NCI-H2171 (cell line): ENCODE measurements around the gene OLAH.

Experiments
- DNase-seq: peaks from one replicate; lab custom pipeline; 2025; lab: John Stamatoyannopoulos, UW

The OLAH gene

DNA sequence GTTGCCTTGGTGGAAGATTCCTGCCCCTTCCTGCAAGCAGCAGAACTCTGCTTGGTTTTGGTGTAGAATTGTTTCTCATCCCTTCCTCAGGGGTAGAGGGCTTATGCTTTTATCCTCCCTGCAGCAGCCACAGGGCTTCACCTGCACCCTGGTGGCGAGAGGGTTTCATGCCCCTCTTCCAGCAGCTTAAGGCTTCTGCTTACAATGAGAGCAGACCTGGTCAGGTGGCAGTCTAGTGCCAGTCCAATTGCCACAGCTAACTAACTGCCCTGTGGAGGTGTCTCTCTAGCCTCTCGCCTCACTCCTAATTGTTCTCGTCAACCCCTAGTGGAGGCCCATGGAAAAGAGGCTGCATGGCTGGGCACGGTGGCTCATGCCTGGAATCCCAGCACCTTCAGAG lies 25.5 kb downstream of the OLAH start:
- DNase-seq, result no peak

DNA sequence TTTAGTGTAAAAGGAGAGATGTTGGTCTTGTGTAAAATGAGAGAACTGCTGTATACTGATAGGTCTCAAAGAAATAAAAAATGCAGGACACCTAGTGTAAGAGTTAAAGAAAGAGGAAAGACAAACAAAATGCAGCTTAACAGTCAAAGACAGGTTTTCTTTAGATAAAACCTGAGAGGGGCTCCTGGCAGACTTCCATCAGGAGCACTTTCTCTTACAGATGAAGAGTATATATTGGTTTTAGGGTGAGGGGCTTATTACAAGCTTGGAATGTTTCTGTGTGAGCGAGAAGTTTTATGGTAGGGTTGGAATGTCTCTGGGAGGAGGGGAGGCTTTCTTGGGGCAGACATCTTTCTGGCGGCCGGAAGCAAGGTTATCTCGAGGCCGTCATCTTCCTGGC lies 28.6 kb downstream of the OLAH start:
- no peak for DNase-seq

DNA sequence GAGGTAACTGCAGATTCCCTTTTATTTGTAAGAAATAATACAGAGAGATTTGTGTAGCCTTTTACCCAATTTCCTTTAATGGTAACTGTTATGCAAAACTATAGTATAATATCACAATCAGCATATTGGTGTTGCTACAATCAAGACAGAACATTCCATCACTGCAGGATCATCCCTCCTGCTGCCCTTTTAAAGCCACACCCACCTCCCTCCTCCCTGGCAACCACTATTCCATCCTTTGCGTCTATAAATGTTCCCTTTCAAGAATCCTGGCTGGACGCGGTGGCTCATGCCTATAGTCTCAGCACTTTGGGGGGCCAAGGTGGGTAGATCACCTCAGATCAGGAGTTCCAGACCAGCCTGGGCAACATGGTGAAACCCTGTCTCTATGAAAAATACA lies 31.7 kb downstream of the OLAH start:
- no peak for DNase-seq

DNA sequence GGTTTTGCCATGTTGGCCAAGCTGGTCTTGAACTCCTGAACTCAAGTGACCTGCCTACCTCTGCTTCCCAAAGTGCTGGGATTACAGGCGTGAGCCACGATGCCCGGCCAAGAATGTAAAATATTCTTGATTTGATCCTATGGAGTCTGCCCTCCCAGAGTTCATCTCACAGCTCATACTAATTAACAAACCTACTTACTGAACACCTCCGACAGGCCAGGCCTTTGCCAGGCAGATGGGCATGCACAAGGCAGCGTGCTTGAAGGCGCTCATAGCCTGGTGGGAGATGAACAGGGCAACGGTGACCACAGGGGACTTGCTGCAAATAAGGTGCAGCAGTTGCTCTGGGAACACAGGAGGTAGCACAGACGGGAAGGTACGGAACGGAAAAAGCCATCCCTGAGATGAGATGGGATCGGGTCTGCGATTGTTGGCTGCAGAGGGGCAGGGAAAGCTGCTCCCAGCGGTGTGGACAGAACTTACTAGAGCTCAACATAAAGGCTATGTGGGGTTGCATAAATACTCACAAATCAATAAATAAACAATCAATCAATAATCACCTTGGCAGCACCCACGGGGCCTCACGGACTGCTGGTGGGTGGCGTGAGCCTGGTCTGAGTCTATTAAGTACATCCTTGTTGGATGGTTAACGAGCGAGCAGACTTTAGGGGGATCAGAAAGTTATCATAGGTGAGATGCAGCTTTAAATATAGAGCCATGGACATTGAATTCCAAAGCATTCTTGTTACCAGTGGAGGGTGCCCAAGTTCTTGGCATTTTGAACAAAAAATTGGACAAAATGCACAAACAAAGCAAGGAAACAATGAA lies 40.1 kb downstream of the OLAH start:
- no peak for DNase-seq

- DNase-seq, result no peak
Measured at GRCh38 chr10:15084502-15084922, 40.8 kb downstream of the OLAH start.

- DNase-seq, result peak; percentile 76
Measured at GRCh38 chr10:15088428-15089261, 44.9 kb downstream of the OLAH start, which contains the start of gene ACBD7. ACBD7 (minus strand) TSS chr10:15088776; CDS start chr10:15088728, 48 bp downstream.

DNA sequence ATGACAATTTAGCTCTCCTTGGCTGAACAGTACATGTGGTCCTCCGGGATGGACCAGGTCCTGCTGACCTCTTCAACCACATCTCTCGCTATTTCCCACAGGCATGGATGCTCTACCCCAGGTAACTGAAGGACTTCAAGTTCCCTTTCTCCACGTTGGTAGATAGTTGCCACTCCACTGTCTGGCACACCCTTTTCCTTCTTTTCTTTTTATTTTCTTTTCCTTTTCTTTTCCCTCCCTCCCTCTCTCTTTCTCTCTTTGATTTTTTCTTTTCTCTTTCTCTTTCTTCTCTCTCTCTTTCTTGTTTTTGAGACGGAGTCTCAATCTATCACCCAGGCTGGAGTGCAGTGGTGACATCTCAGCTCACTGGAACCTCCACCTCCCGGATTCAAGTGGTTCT lies 47.7 kb downstream of the OLAH start:
- DNase-seq, result no peak

DNA sequence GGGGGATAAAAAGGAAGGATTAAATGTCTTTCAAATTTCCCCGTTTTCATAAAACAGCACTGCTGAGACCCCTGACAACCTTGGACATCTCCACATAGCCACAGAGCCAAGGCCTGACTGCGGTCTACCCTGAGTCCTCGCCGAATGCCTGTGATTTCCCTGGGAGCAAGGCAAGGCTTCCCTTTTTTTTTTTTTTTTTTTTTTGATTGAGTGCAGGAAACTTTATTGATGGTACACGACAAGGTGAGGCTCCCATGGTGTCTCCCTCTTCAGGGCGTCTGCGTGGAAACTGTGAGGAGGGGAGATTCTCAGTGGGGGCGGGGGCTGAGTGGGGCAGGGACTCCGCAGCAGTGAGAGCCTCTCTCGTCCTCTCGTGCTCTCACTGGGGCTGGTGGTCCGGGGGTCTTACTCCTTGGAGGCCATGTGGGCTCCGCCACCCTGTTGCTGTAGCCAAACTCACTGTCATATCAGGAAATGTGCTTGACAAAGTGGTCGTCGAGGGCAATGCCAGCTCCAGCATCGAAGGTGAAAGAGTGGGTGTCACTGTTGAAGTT lies 49.2 kb downstream of the OLAH start:
- no peak for DNase-seq

- no peak for DNase-seq
Measured at GRCh38 chr10:15096661-15097010, 52.9 kb downstream of the OLAH start.

DNA sequence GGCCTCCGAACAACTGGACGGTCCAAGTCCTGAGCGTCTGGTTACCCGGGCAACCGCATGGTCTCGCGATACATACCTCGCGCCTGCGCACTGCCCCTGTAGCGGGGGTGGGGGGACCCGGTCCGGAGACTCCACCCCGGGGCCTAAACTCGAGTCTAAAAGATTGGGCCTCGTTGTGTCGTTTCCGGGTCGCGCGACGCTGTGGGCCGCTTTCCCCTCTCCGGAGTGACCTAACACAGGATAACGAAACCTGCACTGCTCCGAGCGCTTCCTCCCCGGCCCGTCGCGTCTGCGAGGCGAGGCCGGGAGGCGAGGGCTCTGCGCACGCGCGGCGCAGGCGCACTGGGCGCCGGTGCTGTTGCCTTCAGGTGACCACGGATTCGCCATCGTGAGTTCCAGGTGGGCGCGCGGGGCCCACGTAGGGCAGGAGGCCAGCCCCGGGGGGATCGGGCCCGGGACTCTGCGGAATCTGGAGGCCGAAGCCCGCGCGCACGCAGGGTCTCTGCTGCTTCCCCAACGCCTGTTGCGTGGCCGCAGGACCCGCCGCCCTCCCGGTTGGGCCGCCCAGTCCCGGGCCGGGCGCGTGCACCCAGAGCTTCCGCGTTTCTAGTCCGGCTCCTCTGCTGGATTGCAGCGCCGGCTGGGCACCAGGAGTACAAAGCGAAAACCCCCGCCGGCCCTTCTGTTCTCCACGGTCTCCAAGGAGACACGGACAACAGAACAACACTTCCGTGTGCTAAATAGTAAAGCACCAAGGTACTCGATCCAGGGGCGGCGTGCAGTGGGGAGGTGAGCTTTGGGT lies 53.5 kb downstream of the OLAH start, which contains the start of gene RPP38:
TSS of gene RPP38 (plus strand) at position 345 of the 802 bp plus-strand sequence. CDS start 5,960 bp downstream, outside the sequence.
- peak; percentile 68 for DNase-seq

DNA sequence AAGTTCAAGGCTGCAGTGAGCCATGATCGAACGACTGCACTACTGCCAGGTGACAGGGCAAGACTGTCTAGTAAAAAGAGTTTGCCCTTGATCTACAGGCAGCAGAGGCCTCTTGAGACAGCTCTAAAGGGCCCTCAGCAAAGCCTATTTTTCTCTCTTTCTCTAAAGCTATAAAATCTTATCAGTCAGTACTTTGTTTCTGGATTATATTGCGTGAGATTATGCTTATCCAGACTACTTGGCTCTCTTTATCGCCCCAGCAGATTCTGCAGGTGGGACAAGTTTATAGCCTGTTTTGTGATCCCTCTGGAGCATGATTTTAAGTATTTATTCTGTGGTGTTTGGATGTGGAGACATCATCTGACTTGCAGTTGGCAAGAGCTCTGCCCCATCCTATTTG lies 56.1 kb downstream of the OLAH start:
- no peak for DNase-seq

GRCh38 chr10:15103513-15103912 lies 59.8 kb downstream of the OLAH start:
- no peak for DNase-seq

- DNase-seq, result peak; percentile 2
Measured at GRCh38 chr10:15106352-15107013, 62.7 kb downstream of the OLAH start.

- no peak for DNase-seq
Measured at GRCh38 chr10:15112657-15113056, 68.9 kb downstream of the OLAH start.

GRCh38 chr10:15113766-15114165 lies 70.0 kb downstream of the OLAH start:
- DNase-seq, result no peak

DNA sequence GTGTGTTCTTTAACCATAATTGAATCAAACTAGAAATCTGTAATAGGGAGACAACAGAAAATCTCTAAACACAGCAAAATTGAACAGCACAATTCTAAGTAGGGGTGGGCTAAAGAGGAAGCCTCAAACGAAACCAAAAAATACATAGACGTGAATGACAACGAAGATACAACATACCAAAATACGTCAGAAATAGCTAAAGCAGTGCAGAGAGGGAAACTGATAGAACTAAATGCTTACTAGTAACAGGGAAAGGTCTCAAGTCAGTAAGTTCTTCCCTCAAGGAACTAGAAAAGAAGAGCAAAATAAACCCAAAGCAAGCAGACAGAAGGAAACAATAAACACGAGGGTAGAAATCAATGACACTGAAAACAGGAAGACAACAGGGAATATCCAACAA lies 72.5 kb downstream of the OLAH start:
- DNase-seq, result no peak

DNA sequence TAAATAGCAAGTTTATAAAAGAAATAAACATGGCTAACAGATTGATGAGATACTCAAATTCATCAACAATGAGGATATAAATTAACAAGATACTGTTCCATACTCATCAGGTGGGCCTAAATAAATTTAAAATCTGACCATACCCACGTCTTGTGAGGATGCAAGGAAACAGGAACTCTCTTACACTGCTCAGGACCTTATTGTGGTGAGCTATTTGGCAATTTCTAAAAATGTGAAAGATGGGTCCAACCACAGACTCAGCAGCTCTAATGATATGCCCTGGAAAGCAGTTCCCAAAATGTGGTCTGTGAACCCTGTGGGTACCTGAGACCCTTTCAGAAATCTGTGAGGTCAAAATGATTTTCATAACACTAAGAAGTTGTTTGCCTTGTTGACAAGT lies 74.9 kb downstream of the OLAH start:
- no peak for DNase-seq

DNA sequence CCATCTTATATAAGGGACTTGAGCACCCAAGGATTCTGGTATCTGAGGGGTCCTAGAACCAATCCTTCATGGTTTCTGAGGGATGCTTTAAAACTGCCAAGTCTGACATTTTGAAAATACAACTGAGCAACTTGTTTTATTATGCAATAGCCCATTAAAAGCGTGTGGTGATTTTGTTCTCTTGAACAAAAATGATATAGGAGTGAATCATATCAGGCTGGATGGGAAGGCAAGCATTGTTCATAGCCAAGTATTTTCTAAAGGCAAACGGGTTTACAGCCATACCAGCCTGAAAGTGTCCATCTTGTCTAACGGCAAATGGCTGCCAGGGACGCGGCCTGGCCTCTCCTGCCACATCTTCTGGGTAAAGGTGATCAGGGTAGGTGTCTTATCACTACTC lies 76.8 kb downstream of the OLAH start:
- no peak for DNase-seq

DNA sequence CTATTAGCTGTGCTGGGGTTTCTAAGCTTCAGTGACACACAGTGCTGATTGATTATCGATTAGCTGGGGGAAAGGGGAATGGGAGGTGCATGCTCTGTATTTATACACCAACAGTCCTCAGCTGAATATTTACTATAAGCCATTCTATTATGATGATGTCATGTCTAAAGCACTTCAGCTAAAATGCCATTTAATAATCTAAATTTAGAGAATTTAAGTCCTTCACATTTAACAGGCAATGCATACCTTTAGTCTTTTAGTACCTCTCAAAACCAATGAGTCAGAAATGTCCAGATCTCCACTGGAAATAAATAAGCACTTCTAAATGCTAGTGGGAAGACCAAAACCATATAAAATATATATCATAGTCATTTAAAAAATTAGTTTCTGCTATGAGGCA lies 78.0 kb downstream of the OLAH start:
- no peak for DNase-seq

DNA sequence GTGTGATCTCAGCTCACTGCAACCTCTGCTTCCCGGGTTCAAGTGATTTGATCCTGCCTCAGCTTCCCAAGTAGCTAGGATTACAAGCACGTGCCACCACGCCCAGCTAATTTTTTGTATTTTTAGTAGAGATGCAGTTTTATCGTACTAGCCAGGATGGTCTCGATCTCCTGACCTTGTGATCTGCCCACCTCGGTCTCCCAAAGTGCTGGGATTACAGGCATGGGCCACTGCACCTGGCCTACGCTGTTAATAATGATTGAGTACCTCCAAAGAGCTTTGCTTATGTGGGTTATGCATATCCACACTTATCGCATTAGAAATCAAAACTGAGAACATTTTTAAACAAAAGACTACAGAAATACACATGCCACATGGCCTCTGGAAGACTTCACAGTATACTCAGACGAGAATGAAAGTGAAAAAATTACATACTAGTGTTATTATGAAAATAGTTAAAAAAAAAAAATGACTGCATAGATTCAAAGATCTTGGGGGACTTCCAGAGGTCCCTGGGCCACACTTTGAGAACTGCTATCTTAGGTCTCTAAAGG lies 78.8 kb downstream of the OLAH start:
- DNase-seq, result no peak
